ENCODE measurements around the gene ZNF587. TPM values are rescaled to one million over a fixed set of nuclear protein-coding genes. Genes with fewer than 3 reads are reported as not detected.

The ZNF587 gene
- total and polyA plus RNA-seq, 10 of the 15 experiments (the other 5 are each of a cell fraction or from before 2014, with no cell fraction given), result 1.9 to 27.8 (median 13.5) TPM

DNA sequence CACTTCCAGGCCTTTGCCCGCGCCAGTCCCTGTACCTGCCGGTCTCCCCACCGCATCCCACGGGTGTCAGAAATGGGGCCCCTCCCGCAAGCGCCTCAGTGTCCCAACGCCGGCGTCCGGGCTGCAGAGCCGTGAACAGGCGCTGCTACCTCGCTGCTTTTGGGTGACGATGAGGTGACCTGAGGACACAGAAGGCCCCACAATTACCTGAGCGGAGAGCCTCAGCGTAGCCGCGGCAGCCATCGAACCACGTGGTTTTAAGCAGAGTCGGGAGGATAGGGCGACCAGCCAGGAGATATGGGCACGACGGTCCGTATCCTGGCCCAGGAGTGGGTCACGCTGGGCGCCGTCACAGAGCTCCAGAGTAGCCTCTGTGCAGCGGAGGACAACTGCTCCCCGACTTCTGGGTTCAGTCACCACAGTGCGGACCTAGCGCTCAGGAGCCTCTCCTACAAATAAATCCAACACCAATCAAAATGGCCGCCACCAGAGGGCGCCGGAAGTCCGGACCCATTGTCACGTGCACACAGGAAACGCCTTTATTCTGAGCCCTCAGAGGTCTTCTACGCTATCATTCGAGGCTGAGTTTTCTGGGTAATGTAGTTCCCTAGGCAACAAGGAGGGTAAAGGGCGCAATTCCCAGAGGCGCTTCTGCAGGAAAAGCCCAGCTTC lies 39.0 kb downstream of the ZNF587 start, which contains the start of gene ZNF814:
Gene ZNF814, minus strand, starts transcription at position 478 of the 672 bp plus-strand sequence. Its CDS starts 235 bp downstream, at position 243.
- ChIA-PET SMC1A (ENCODE audit: uncharacterized antibody, unreplicated experiment) (interaction anchor here (1.0 kb wide), 1 partner anchor 15 kb away, joined by 3 read pairs; no protein-coding TSS in a partner anchor), CTCF (interaction anchor here (0.9 to 1.4 kb wide), 3 partner anchors 9 to 151 kb away, joined by 3 to 4 read pairs (median 3); no protein-coding TSS in a partner anchor), POLR2A (interaction anchor here (0.9 kb wide), 1 partner anchor 207 kb away, joined by 3 read pairs; no protein-coding TSS in a partner anchor), RAD21 (ENCODE audit: unreplicated experiment) (no interaction called here)
- WGBS (ENCODE audit: insufficient coverage, insufficient replicate concordance, low lambda C conversion rate, missing lambda C conversion rate), result 1% methylated on average over 43 of the region's 43 CpGs
- H3K9me3 ChIP-seq (replicated peaks; ENCODE audit: control insufficient read depth, insufficient read depth, low read length), result peaks cover 16% of the 10 kb centered on the region
- peak; percentile 92 for FAIRE-seq
- peak; percentile 55 for DNase-seq (ENCODE audit: low read depth, low spot score)
- no peaks in the 10 kb centered on the region for H3K4me1 ChIP-seq (ENCODE audit: control insufficient read depth, insufficient read depth, low read length)
- H2AFZ ChIP-seq (ENCODE audit: control insufficient read depth, low read depth, low read length), result peak within 1 kb of the TSS; percentile 99
- no TSS peak for BruUV-seq (replicated peaks)
- ATAC-seq, result peak; percentile 95
- in situ Hi-C loops (cut with MboI) (no loop called here), intact Hi-C loops (cut with micrococcal nuclease; ENCODE audit: unreplicated experiment) (loop anchor here (10.0 kb wide), 1 partner anchor 484 kb away; no protein-coding TSS in a partner anchor)
- peak within 1 kb of the TSS; percentile 85 for H3K27ac ChIP-seq (ENCODE audit: control insufficient read depth, insufficient read depth)
- H3K36me3 ChIP-seq (ENCODE audit: control insufficient read depth in 2 of 2, insufficient read depth in 2 of 2, low read length in 1 of 2), result no peaks in the 10 kb centered on the region; a peak in 3 of 4 replicates
- no peaks in the 10 kb centered on the region for H4K20me1 ChIP-seq (ENCODE audit: control insufficient read depth, insufficient read depth)
- H3K27me3 ChIP-seq (replicated peaks in 1 of 2; ENCODE audit: control insufficient read depth in 2 of 2, insufficient read depth in 2 of 2, low read length in 1 of 2), result no peaks in the 10 kb centered on the region
- peak within 1 kb of the TSS; percentile 83 for H3K4me3 ChIP-seq
- H3K4me2 ChIP-seq (ENCODE audit: control insufficient read depth, insufficient read depth), result peak within 1 kb of the TSS; percentile 75
- H3K79me2 ChIP-seq (ENCODE audit: control insufficient read depth, insufficient read depth, low read length), result peaks cover 33% of the 10 kb centered on the region
- H3K9ac ChIP-seq (ENCODE audit: control insufficient read depth, insufficient read depth, low read length), result peak within 1 kb of the TSS; percentile 90
- TF ChIP-seq HDGF (IDR thresholded peaks at IDR 0.05) (no peak), ZNF207 (IDR thresholded peaks at IDR 0.05; ENCODE audit: borderline replicate concordance) (peak; percentile 49; the same call in 1 of the 2 replicates), MYB (IDR thresholded peaks at IDR 0.05; ENCODE audit: borderline replicate concordance, low read depth, low read length) (no peak), PAX5 (IDR thresholded peaks at IDR 0.05; ENCODE audit: borderline replicate concordance, low read depth, low read length) (no peak), MXI1 (IDR thresholded peaks at IDR 0.05; ENCODE audit: low read depth, low read length) (peak; percentile 90), BMI1 (IDR thresholded peaks at IDR 0.05; ENCODE audit: borderline replicate concordance) (no peak), PML (IDR thresholded peaks at IDR 0.05; ENCODE audit: low read length) (0 out of 2 replicates have a peak, but pooled peaks have one; percentile 51), POLR2AphosphoS2 (IDR thresholded peaks at IDR 0.05; ENCODE audit: low read depth, low read length) (no peak)
- TF ChIP-seq, protein P1, sequence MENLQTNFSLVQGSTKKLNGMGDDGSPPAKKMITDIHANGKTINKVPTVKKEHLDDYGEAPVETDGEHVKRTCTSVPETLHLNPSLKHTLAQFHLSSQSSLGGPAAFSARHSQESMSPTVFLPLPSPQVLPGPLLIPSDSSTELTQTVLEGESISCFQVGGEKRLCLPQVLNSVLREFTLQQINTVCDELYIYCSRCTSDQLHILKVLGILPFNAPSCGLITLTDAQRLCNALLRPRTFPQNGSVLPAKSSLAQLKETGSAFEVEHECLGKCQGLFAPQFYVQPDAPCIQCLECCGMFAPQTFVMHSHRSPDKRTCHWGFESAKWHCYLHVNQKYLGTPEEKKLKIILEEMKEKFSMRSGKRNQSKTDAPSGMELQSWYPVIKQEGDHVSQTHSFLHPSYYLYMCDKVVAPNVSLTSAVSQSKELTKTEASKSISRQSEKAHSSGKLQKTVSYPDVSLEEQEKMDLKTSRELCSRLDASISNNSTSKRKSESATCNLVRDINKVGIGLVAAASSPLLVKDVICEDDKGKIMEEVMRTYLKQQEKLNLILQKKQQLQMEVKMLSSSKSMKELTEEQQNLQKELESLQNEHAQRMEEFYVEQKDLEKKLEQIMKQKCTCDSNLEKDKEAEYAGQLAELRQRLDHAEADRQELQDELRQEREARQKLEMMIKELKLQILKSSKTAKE (IDR thresholded peaks at IDR 0.05; ENCODE audit: low read depth, poor library complexity, severe bottlenecking), result no peak
- TF ChIP-seq, protein P2, sequence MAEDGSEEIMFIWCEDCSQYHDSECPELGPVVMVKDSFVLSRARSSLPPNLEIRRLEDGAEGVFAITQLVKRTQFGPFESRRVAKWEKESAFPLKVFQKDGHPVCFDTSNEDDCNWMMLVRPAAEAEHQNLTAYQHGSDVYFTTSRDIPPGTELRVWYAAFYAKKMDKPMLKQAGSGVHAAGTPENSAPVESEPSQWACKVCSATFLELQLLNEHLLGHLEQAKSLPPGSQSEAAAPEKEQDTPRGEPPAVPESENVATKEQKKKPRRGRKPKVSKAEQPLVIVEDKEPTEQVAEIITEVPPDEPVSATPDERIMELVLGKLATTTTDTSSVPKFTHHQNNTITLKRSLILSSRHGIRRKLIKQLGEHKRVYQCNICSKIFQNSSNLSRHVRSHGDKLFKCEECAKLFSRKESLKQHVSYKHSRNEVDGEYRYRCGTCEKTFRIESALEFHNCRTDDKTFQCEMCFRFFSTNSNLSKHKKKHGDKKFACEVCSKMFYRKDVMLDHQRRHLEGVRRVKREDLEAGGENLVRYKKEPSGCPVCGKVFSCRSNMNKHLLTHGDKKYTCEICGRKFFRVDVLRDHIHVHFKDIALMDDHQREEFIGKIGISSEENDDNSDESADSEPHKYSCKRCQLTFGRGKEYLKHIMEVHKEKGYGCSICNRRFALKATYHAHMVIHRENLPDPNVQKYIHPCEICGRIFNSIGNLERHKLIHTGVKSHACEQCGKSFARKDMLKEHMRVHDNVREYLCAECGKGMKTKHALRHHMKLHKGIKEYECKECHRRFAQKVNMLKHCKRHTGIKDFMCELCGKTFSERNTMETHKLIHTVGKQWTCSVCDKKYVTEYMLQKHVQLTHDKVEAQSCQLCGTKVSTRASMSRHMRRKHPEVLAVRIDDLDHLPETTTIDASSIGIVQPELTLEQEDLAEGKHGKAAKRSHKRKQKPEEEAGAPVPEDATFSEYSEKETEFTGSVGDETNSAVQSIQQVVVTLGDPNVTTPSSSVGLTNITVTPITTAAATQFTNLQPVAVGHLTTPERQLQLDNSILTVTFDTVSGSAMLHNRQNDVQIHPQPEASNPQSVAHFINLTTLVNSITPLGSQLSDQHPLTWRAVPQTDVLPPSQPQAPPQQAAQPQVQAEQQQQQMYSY (CRISPR knock-in tag; IDR thresholded peaks at IDR 0.05), result no peak
- TF ChIP-seq, protein P3, sequence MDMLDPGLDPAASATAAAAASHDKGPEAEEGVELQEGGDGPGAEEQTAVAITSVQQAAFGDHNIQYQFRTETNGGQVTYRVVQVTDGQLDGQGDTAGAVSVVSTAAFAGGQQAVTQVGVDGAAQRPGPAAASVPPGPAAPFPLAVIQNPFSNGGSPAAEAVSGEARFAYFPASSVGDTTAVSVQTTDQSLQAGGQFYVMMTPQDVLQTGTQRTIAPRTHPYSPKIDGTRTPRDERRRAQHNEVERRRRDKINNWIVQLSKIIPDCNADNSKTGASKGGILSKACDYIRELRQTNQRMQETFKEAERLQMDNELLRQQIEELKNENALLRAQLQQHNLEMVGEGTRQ (IDR thresholded peaks at IDR 0.05; ENCODE audit: borderline replicate concordance, low read depth, low read length), result peak; percentile 73
- TF ChIP-seq, protein P4, sequence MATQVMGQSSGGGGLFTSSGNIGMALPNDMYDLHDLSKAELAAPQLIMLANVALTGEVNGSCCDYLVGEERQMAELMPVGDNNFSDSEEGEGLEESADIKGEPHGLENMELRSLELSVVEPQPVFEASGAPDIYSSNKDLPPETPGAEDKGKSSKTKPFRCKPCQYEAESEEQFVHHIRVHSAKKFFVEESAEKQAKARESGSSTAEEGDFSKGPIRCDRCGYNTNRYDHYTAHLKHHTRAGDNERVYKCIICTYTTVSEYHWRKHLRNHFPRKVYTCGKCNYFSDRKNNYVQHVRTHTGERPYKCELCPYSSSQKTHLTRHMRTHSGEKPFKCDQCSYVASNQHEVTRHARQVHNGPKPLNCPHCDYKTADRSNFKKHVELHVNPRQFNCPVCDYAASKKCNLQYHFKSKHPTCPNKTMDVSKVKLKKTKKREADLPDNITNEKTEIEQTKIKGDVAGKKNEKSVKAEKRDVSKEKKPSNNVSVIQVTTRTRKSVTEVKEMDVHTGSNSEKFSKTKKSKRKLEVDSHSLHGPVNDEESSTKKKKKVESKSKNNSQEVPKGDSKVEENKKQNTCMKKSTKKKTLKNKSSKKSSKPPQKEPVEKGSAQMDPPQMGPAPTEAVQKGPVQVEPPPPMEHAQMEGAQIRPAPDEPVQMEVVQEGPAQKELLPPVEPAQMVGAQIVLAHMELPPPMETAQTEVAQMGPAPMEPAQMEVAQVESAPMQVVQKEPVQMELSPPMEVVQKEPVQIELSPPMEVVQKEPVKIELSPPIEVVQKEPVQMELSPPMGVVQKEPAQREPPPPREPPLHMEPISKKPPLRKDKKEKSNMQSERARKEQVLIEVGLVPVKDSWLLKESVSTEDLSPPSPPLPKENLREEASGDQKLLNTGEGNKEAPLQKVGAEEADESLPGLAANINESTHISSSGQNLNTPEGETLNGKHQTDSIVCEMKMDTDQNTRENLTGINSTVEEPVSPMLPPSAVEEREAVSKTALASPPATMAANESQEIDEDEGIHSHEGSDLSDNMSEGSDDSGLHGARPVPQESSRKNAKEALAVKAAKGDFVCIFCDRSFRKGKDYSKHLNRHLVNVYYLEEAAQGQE (IDR thresholded peaks at IDR 0.05; ENCODE audit: low read depth, low read length), result no peak

Data from GM12878 (cell line).